CD4-positive, CD25-positive, alpha-beta regulatory T cell (primary cell): Measurements from ENCODE around the gene PCCA. TPM values are rescaled to one million over a fixed set of nuclear protein-coding genes. Genes with fewer than 3 reads are reported as not detected.
A peak's percentile ranks its signal among the peaks of the same experiment; 100 is the strongest.

ENCODE experiments used
- ATAC-seq, 2 donors: fragments of 150-1000 bp; cut with Tn5 transposase; one replicate each; pipeline ENCODE4 v1.10.0; 2021; ENCODE audit warnings: low read depth in 2 of 2, moderate number of reproducible peaks in 2 of 2, moderate library complexity in 1 of 2
- DNase-seq, 3 donors: peaks; one replicate each; pipeline versions ENCODE4 v3.0.0 to v3.0.0-alpha.2; 2012 to 2022; ENCODE audit warnings: mixed read lengths in 1 of 3
- H3K27ac ChIP-seq: one replicate; pipeline ENCODE4 v1.7.0; 2013; ENCODE audit warnings: mild to moderate bottlenecking, low read length; ENCODE audit not compliant: insufficient read depth, poor library complexity, severe bottlenecking
- H3K27me3 ChIP-seq: one replicate; pipeline ENCODE4 v1.7.0; 2013; ENCODE audit warnings: low read length; ENCODE audit not compliant: control insufficient read depth, insufficient read depth
- H3K36me3 ChIP-seq: one replicate; pipeline ENCODE4 v1.7.0; 2013; ENCODE audit warnings: mild to moderate bottlenecking, low read length, moderate library complexity; ENCODE audit not compliant: control insufficient read depth, insufficient read depth
- H3K4me1 ChIP-seq: 2 replicates; pipeline ENCODE4 v1.7.0; 2013; ENCODE audit warnings: mild to moderate bottlenecking, low read length; ENCODE audit not compliant: insufficient read depth, control insufficient read depth, poor library complexity, severe bottlenecking
- H3K4me3 ChIP-seq: one replicate; pipeline ENCODE4 v1.7.0; 2013; ENCODE audit warnings: low read depth, mild to moderate bottlenecking, low read length, moderate library complexity
- H3K9me3 ChIP-seq, 2 experiments: 1 replicate in 1 of 2; 2 replicates in 1 of 2; pipeline ENCODE4 v1.7.0; 2013; ENCODE audit warnings: low read length in 2 of 2, mild to moderate bottlenecking in 1 of 2, moderate library complexity in 1 of 2; ENCODE audit not compliant: control insufficient read depth in 2 of 2
- H3K27ac Mint-ChIP-seq, 3 donors: one replicate each; pipeline ENCODE4 v1.8.0; 2020 to 2022; ENCODE audit warnings: mild to moderate bottlenecking in 3 of 3, mixed read lengths in 3 of 3, moderate library complexity in 2 of 3
- H3K27me3 Mint-ChIP-seq: one replicate; pipeline ENCODE4 v1.8.0; 2022; ENCODE audit warnings: mild to moderate bottlenecking, mixed read lengths
- H3K36me3 Mint-ChIP-seq: one replicate; pipeline ENCODE4 v1.8.0; 2020; ENCODE audit warnings: mixed read lengths
- H3K4me1 Mint-ChIP-seq, 4 donors: one replicate each; pipeline ENCODE4 v1.8.0; 2020 to 2022; ENCODE audit warnings: mixed read lengths in 4 of 4, mild to moderate bottlenecking in 1 of 4
- H3K4me3 Mint-ChIP-seq, 4 donors: one replicate each; pipeline ENCODE4 v1.8.0; 2020 to 2022; ENCODE audit warnings: mild to moderate bottlenecking in 4 of 4, mixed read lengths in 4 of 4, moderate library complexity in 3 of 4
- H3K9me3 Mint-ChIP-seq, 7 donors: one replicate each; pipeline ENCODE4 v1.8.0; 2020 to 2022; ENCODE audit warnings: mixed read lengths in 7 of 7, mild to moderate bottlenecking in 3 of 7, moderate library complexity in 2 of 7
- polyA plus RNA-seq, 4 donors: library from polyadenylated mRNA; unstranded; fragments of 300-500 nt; fragmentation: Illumina TruSeq; gene quantifications; one replicate each; pipeline ENCODE4 v1.2.3, GENCODE V29; 2021
- total RNA-seq: library from RNA; stranded (reverse); gene quantifications from one replicate; pipeline ENCODE4 v1.2.3, GENCODE V29; 2022

PCCA gene
- total and polyA plus RNA-seq, 5 donors from 2014 or later: 8.0 to 14.8 (median 10.4) TPM

GRCh38 chr13:100403675-100404074 lies 314.8 kb downstream of the PCCA start:
- Mint-ChIP-seq H3K4me3 (no peak overlapping the region), H3K9me3 (peaks cover 5 to 56% (median 17%) of the 10 kb centered on the region in 7 donors), H3K27ac (no peak overlapping the region), H3K4me1 (peaks cover 0 to 5% (median 3%) of the 10 kb centered on the region in 4 donors), H3K36me3 (peaks cover 35% of the 10 kb centered on the region), H3K27me3 (no peaks in the 10 kb centered on the region)
- Histone ChIP-seq H3K27me3 (no peaks in the 10 kb centered on the region), H3K36me3 (no peaks in the 10 kb centered on the region), H3K27ac (no peak overlapping the region), H3K4me3 (no peak overlapping the region), H3K9me3 (peaks cover 19 to 42% of the 10 kb centered on the region in 2 experiments), H3K4me1 (no peaks in the 10 kb centered on the region)
- no peak for DNase-seq
- ATAC-seq: no peak

GRCh38 chr13:100409132-100409531 lies 320.2 kb downstream of the PCCA start:
- Mint-ChIP-seq H3K9me3 (peaks cover 3 to 58% (median 14%) of the 10 kb centered on the region in 7 donors), H3K27ac (no peak overlapping the region), H3K27me3 (no peaks in the 10 kb centered on the region), H3K4me3 (no peak overlapping the region), H3K4me1 (no peaks in the 10 kb centered on the region), H3K36me3 (peaks cover 20% of the 10 kb centered on the region)
- no peak for DNase-seq
- no peak for ATAC-seq
- Histone ChIP-seq H3K9me3 (peaks cover 53 to 69% of the 10 kb centered on the region in 2 experiments), H3K4me3 (no peak overlapping the region), H3K4me1 (no peaks in the 10 kb centered on the region), H3K27ac (no peak overlapping the region), H3K36me3 (peaks cover 4% of the 10 kb centered on the region), H3K27me3 (no peaks in the 10 kb centered on the region)

GRCh38 chr13:100423375-100423774 lies 334.5 kb downstream of the PCCA start:
- no peak for ATAC-seq
- no peak overlapping the region for H3K4me3 ChIP-seq
- H3K36me3 Mint-ChIP-seq: peaks cover 39% of the 10 kb centered on the region
- H3K27ac ChIP-seq: no peak overlapping the region
- peaks cover 0 to 3% (median 0%) of the 10 kb centered on the region in 7 donors for H3K9me3 Mint-ChIP-seq
- no peak overlapping the region for H3K27ac Mint-ChIP-seq
- no peaks in the 10 kb centered on the region for H3K9me3 ChIP-seq
- DNase-seq: no peak
- no peaks in the 10 kb centered on the region for H3K36me3 ChIP-seq
- peaks cover 0 to 10% (median 3%) of the 10 kb centered on the region in 4 donors for H3K4me1 Mint-ChIP-seq
- no peaks in the 10 kb centered on the region for H3K4me1 ChIP-seq
- H3K27me3 Mint-ChIP-seq: no peaks in the 10 kb centered on the region
- no peak overlapping the region for H3K4me3 Mint-ChIP-seq
- no peaks in the 10 kb centered on the region for H3K27me3 ChIP-seq

- no peaks in the 10 kb centered on the region for H3K27me3 ChIP-seq
- H3K9me3 ChIP-seq: no peaks in the 10 kb centered on the region
- DNase-seq (no peak), ATAC-seq (no peak)
- no peak overlapping the region for H3K27ac ChIP-seq
- H3K4me1 ChIP-seq: no peaks in the 10 kb centered on the region
- Mint-ChIP-seq H3K4me1 (peaks cover 0 to 12% (median 6%) of the 10 kb centered on the region in 4 donors), H3K9me3 (peaks cover 0 to 5% (median 0%) of the 10 kb centered on the region in 7 donors), H3K27me3 (no peaks in the 10 kb centered on the region), H3K27ac (no peak overlapping the region), H3K4me3 (no peak overlapping the region), H3K36me3 (peaks cover 43% of the 10 kb centered on the region)
- no peak overlapping the region for H3K4me3 ChIP-seq
- H3K36me3 ChIP-seq: no peaks in the 10 kb centered on the region
Measured at GRCh38 chr13:100428986-100429385, 340.1 kb downstream of the PCCA start.

GRCh38 chr13:100432611-100433010 lies 343.7 kb downstream of the PCCA start:
- Mint-ChIP-seq H3K9me3 (peaks cover 0 to 5% (median 0%) of the 10 kb centered on the region in 7 donors), H3K36me3 (peaks cover 44% of the 10 kb centered on the region), H3K4me3 (no peak overlapping the region), H3K4me1 (peaks cover 0 to 20% (median 9%) of the 10 kb centered on the region in 4 donors), H3K27ac (no peak overlapping the region), H3K27me3 (no peaks in the 10 kb centered on the region)
- H3K4me1 ChIP-seq: no peaks in the 10 kb centered on the region
- H3K27ac ChIP-seq: no peak overlapping the region
- peak in 1 of 3 donors; percentile 47 for DNase-seq
- H3K9me3 ChIP-seq: no peaks in the 10 kb centered on the region
- no peaks in the 10 kb centered on the region for H3K27me3 ChIP-seq
- no peaks in the 10 kb centered on the region for H3K36me3 ChIP-seq
- ATAC-seq: no peak
- no peak overlapping the region for H3K4me3 ChIP-seq

- Histone ChIP-seq H3K4me1 (no peaks in the 10 kb centered on the region), H3K36me3 (no peaks in the 10 kb centered on the region), H3K4me3 (no peak overlapping the region), H3K27me3 (no peaks in the 10 kb centered on the region), H3K9me3 (no peaks in the 10 kb centered on the region), H3K27ac (no peak overlapping the region)
- Mint-ChIP-seq H3K36me3 (peaks cover 43% of the 10 kb centered on the region), H3K9me3 (peaks cover 0 to 5% (median 0%) of the 10 kb centered on the region in 7 donors), H3K27me3 (no peaks in the 10 kb centered on the region), H3K4me1 (peaks cover 0 to 20% (median 9%) of the 10 kb centered on the region in 4 donors), H3K4me3 (peak overlapping the region in 1 of 4 donors; percentile 48), H3K27ac (no peak overlapping the region)
- ATAC-seq (no peak), DNase-seq (no peak)
Measured at GRCh38 chr13:100433475-100433874, 344.6 kb downstream of the PCCA start.

- Mint-ChIP-seq H3K4me1 (peaks cover 0 to 20% (median 9%) of the 10 kb centered on the region in 4 donors), H3K4me3 (no peak overlapping the region), H3K27me3 (no peaks in the 10 kb centered on the region), H3K36me3 (peaks cover 42% of the 10 kb centered on the region), H3K27ac (peak overlapping the region in 2 of 3 donors; percentile 12 to 43), H3K9me3 (peaks cover 0 to 5% (median 0%) of the 10 kb centered on the region in 7 donors)
- DNase-seq: peak in 1 of 3 donors; percentile 43
- no peaks in the 10 kb centered on the region for H3K27me3 ChIP-seq
- no peaks in the 10 kb centered on the region for H3K36me3 ChIP-seq
- ATAC-seq: no peak
- no peaks in the 10 kb centered on the region for H3K9me3 ChIP-seq
- no peaks in the 10 kb centered on the region for H3K4me1 ChIP-seq
- H3K4me3 ChIP-seq: no peak overlapping the region
- no peak overlapping the region for H3K27ac ChIP-seq
Measured at GRCh38 chr13:100434010-100434763, 345.3 kb downstream of the PCCA start.

- peaks cover 0 to 16% (median 9%) of the 10 kb centered on the region in 4 donors for H3K4me1 Mint-ChIP-seq
Measured at GRCh38 chr13:100436099-100436498, 347.2 kb downstream of the PCCA start.

More at GRCh38 chr13:100436099-100436498, 347.2 kb downstream of the PCCA start:
- Histone ChIP-seq H3K36me3 (no peaks in the 10 kb centered on the region), H3K27ac (no peak overlapping the region), H3K4me3 (no peak overlapping the region), H3K27me3 (no peaks in the 10 kb centered on the region), H3K4me1 (no peaks in the 10 kb centered on the region), H3K9me3 (no peaks in the 10 kb centered on the region)
- Mint-ChIP-seq H3K9me3 (peaks cover 0 to 5% (median 0%) of the 10 kb centered on the region in 7 donors), H3K4me3 (no peak overlapping the region), H3K27me3 (no peaks in the 10 kb centered on the region), H3K27ac (no peak overlapping the region), H3K36me3 (peaks cover 36% of the 10 kb centered on the region)
- no peak for DNase-seq
- no peak for ATAC-seq
